ENCODE measurements around the gene USP37. TPM values are rescaled to one million over a fixed set of nuclear protein-coding genes. Genes with fewer than 3 reads are reported as not detected.

Gene USP37
- total RNA-seq, 4 donors from 2014 or later, result 6.7 to 15.0 (median 8.5) TPM

GRCh38 chr2:218436992-218437391 is 131.2 kb downstream of the USP37 start:
- H3K27ac ChIP-seq (replicated peaks in 1 of 4), result no peak overlapping the region
- no peak for DNase-seq (ENCODE audit: extremely low spot score)
- 83% methylated on average over 5 of the region's 5 CpGs for WGBS
- no peaks in the 10 kb centered on the region for H3K27me3 ChIP-seq
- TF ChIP-seq CTCF (IDR thresholded peaks at IDR 0.05), result no peak
- no peak for TF ChIP-seq POLR2AphosphoS5 (IDR thresholded peaks at IDR 0.05)
- TF ChIP-seq POLR2A (IDR thresholded peaks at IDR 0.05; ENCODE audit: low read depth), result no peak
- TF ChIP-seq EP300 (IDR thresholded peaks at IDR 0.05), result no peak
- no peaks in the 10 kb centered on the region for H3K9me3 ChIP-seq
- no peak overlapping the region for H3K4me3 ChIP-seq
- no peaks in the 10 kb centered on the region for H3K36me3 ChIP-seq
- H3K4me1 ChIP-seq, result peaks cover 0 to 4% (median 0%) of the 10 kb centered on the region in 4 donors
- intact Hi-C loops (cut with DNase I), result no loop called here

- intact Hi-C loops (cut with DNase I), result no loop called here
- H3K4me1 ChIP-seq, result peaks cover 0 to 4% (median 0%) of the 10 kb centered on the region in 4 donors
- H3K36me3 ChIP-seq, result no peaks in the 10 kb centered on the region
- H3K27me3 ChIP-seq, result no peaks in the 10 kb centered on the region
- no peak for DNase-seq (ENCODE audit: extremely low spot score)
- H3K27ac ChIP-seq (replicated peaks in 1 of 4), result no peak overlapping the region
- H3K4me3 ChIP-seq, result no peak overlapping the region
- TF ChIP-seq CTCF (IDR thresholded peaks at IDR 0.05) (no peak), POLR2AphosphoS5 (IDR thresholded peaks at IDR 0.05) (no peak), EP300 (IDR thresholded peaks at IDR 0.05) (no peak), POLR2A (IDR thresholded peaks at IDR 0.05; ENCODE audit: low read depth) (no peak)
- H3K9me3 ChIP-seq, result no peaks in the 10 kb centered on the region
- WGBS, result 94% methylated on average over 11 of the region's 11 CpGs
These were observed 132.9 kb downstream of the USP37 start for GRCh38 chr2:218435003-218435982.

GRCh38 chr2:218434456-218434855 is 133.7 kb downstream of the USP37 start:
- intact Hi-C loops (cut with DNase I), result no loop called here
- DNase-seq (ENCODE audit: extremely low spot score), result no peak
- Histone ChIP-seq H3K27ac (replicated peaks in 1 of 4) (no peak overlapping the region), H3K9me3 (no peaks in the 10 kb centered on the region), H3K27me3 (peaks cover 0 to 3% (median 0%) of the 10 kb centered on the region in 4 donors), H3K4me1 (peaks cover 0 to 4% (median 0%) of the 10 kb centered on the region in 4 donors), H3K4me3 (no peak overlapping the region), H3K36me3 (no peaks in the 10 kb centered on the region)
- WGBS, result 92% methylated on average over 9 of the region's 9 CpGs
- TF ChIP-seq POLR2A (IDR thresholded peaks at IDR 0.05; ENCODE audit: low read depth), result no peak
- TF ChIP-seq POLR2AphosphoS5 (IDR thresholded peaks at IDR 0.05), result no peak
- TF ChIP-seq CTCF (IDR thresholded peaks at IDR 0.05), result no peak
- no peak for TF ChIP-seq EP300 (IDR thresholded peaks at IDR 0.05)

GRCh38 chr2:218432676-218433365 is 135.3 kb downstream of the USP37 start:
- H3K9me3 ChIP-seq, result no peaks in the 10 kb centered on the region
- WGBS, result 93% methylated on average over 7 of the region's 8 CpGs
- TF ChIP-seq POLR2AphosphoS5 (IDR thresholded peaks at IDR 0.05), result no peak
- no peak for TF ChIP-seq EP300 (IDR thresholded peaks at IDR 0.05)
- TF ChIP-seq CTCF (IDR thresholded peaks at IDR 0.05), result no peak
- no peak for TF ChIP-seq POLR2A (IDR thresholded peaks at IDR 0.05; ENCODE audit: low read depth)
- no peak overlapping the region for H3K27ac ChIP-seq (replicated peaks in 1 of 4)
- H3K27me3 ChIP-seq, result peaks cover 0 to 3% (median 0%) of the 10 kb centered on the region in 4 donors
- H3K4me1 ChIP-seq, result no peaks in the 10 kb centered on the region
- intact Hi-C loops (cut with DNase I), result no loop called here
- H3K36me3 ChIP-seq, result no peaks in the 10 kb centered on the region
- H3K4me3 ChIP-seq, result no peak overlapping the region
- DNase-seq (ENCODE audit: extremely low spot score), result no peak

All from esophagus muscularis mucosa (tissue), 4 donors.